GM19193 (cell line): ENCODE data around the gene PACRG.

Experiments
- POLR2A ChIP-seq: IDR thresholded peaks from 4 replicates; pipeline ENCODE4 v1.6.1; 2011; ENCODE audit not compliant: insufficient read depth, insufficient read length; ENCODE audit errors: extremely low read depth

The PACRG gene

DNA sequence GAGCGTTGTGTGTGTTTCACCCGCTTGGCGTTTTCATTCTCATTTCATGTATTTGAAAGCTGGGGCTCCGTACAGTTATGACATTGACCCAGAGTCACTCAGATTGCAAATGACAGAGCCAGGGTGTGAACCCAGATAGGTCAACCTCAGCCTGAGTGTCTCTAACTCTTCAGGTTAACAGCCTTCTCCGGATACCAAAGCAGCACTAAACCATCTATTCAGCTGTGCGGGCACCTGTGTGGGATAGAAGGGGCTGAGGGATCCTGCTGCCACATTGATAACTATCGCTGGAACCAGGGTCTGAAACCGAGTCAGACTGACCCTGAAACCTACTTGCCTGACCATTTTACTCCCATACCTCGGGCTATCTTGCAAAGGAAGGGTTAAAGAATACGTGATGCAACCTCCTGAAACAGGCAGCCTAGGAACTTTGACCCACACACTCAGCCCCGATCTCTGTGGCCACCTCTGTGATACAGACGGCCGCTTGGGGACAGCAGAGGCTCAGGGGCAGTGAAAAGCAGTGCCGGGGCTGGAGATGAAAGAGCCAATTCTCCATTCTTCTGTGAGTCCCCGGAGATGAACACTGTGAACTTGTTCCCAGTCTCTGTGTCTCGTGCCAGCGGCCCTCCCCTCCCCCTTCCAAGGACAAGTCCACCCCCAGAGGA lies 453.2 kb downstream of the PACRG start:
- TF ChIP-seq POLR2A, result no peak

DNA sequence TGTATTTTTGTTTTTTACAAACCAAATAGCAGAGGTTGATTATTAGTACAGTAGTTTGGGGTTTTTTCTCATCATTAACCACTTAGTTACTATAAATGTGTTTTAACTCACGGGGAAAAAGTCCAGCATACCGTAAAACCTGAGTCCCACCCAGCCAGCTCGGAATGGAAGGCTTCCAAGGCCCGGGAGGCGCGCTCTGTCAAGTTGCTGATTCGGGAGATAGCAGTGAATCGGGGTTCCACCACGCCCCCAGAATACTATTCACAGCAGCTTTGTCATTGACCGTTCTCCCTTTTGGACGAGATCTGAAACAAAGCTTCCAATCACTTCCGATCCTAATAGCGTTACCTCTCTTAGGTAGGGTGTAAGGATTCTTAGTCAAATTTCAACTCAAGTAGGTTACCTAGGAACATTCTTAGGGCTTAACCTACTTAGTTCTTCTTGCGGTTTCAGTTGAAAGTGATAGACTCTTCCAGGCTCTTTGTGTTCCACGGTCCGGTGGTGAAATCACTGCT lies 453.9 kb downstream of the PACRG start:
- TF ChIP-seq POLR2A, result no peak

DNA sequence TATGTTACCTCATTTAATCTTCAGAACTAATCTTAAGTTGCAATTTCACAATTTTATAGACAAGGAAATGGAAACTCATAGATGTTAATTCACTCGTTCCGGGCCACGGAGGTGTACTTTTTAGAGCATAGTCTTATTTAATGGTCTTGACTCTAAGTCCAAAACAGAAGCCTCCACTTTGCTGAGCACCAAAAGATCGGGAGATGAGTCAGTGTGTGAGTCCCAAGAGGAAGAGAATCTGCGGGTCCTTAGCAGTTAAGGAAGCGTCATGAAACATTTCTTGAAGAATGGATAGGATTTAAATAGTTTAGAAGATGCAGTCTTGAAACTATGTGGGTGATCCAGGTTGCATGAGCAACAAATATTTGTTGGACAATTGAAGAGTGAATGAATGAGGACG lies 454.9 kb downstream of the PACRG start:
- TF ChIP-seq POLR2A, result no peak

DNA sequence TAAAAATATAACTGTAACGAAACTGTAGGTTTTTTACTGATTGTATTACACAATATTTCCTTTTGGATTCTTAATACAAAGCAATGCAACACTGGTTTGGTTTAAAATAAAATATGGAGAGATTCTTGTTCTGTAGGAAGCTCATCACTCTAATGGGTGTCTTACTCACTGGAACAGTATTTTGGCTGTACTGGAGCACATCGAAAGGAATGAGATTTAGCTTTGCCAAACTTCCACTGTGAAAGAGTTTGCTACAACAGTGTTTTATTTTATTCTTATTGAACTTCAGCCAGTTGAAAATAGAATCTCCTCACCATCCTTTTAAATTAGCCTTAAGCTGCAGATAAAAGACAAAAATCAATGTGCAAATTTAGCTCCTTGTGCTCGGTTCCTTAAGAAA lies 456.0 kb downstream of the PACRG start:
- no peak for TF ChIP-seq POLR2A

DNA sequence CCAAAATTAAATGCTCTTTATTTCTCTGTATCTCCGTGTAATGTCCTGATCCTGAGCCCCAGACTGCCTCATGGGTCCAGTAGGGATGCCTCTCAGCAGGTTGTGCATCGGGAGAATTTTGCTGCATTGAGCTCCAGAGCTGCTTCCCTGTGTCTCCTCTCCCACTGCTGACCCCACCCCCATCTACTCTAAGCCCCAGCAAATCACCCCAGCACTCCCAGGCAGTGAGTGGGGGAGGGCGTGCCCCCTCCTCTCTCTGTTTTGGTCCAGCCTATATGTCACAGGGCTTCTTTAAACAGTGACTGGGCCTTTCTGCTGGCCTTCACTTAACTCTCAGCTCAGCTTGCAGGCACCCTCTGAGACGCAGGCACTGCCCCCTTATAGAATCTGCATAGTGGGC lies 458.0 kb downstream of the PACRG start:
- TF ChIP-seq POLR2A, result no peak

DNA sequence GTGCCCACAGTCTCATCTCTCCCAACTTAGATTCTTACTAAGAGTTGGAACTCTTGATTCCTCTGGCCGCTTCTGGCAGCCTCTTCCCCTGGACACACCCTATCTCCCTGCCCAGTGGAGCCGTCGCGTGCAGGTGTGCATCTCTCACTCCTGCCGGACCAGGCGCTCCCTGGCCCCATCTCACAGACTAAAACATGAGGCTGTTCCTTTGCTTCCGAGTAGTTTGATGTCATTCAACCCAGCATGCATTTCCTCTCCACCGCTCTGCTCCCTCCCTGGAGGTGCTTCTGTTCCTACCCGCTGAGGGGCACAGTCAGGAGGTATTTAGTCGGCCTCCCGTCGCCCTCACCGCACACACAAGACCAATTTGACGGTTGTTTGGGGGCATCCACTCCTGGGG lies 458.8 kb downstream of the PACRG start:
- TF ChIP-seq POLR2A, result no peak

DNA sequence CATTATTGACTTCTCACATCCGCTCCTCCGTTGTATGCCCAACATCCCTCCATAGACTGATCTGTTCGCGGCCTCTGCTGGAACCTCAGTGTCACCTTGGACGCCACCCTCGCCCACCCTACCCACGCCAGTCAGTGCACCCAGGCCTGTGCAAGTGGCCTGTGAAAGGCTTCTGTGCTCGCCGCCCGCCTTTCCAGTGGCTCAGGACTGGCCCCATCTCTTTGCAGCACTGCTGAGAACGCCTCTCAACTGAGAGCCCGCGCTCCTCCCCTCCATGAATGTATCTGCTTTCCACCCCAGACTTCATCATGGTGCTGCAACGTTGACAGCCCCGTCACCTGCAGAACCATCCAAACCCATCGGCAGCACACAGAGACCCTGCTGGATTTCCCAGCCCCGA lies 459.4 kb downstream of the PACRG start:
- TF ChIP-seq POLR2A, result no peak

DNA sequence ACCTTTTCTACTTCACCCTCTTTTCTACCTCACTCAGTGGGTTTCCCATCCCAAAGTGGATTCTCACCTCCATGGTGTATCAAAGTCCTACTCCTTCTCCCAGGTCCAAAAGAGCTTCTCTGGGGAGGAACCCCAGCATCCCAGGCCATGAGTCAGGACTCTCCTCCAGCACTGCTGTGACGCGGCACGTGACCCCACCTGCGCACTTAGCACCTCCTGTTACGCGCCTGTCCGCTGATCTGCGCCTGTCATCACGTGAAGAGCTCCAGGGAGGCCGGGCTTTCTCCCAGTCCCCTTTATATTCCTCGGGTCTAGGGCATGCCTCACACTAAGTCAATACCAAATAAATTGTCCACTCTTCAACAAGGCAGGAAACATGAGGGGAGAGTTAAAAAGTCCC lies 459.8 kb downstream of the PACRG start:
- TF ChIP-seq POLR2A, result no peak

DNA sequence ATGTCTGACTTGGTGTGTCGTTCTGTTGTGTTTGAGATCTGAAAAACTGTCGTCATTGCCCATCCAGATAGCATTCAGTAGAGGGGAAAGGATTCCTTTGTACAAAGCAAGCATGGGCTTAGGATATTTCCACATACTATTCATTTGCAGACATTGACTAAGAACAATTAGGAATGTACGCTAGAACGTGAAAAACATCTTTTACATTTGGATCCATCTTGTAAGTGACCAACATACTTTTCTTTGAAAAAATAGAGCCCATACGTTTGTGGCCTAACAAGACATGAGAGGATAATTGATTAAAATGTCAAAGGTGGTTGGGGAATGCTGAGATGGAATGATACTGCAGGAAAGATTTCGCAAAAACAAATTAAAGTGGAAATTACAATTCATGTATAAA lies 461.0 kb downstream of the PACRG start:
- no peak for TF ChIP-seq POLR2A

DNA sequence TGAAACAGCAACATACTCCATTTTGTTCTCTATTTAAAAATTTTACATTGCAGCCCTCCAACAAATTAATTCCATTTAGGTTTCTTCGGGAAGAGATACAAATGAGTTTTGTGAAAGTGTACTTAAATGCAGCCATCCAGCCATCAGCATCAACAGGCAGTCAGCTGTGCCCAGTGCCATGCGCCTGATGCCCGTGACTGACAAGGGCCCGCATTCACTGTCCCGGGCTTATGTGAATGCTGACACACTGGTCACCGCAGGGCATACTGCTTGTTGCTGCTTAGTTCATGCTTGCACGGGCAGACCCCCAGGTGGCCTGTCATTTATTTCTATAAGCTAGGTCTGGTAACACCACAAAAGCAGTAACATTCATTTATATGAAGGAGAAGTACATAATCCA lies 461.8 kb downstream of the PACRG start:
- no peak for TF ChIP-seq POLR2A

DNA sequence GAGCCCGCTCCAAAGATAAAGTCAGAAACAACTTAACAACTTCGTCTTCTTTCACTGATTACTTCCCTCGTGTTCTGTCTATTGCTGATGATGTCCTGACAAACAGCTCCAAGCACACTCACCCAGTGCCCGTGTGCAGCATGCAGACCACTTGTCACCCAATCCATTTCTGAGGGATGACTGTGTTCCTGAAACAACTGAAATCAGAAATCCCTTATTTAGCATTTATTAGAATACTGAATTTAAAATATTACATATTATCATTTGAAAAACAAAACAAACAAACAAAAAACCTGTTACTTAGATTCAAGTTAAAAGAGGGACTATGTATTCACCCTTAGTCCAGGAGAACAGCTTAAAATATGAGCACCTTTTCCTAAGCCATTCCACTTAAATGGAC lies 463.0 kb downstream of the PACRG start:
- TF ChIP-seq POLR2A, result no peak

DNA sequence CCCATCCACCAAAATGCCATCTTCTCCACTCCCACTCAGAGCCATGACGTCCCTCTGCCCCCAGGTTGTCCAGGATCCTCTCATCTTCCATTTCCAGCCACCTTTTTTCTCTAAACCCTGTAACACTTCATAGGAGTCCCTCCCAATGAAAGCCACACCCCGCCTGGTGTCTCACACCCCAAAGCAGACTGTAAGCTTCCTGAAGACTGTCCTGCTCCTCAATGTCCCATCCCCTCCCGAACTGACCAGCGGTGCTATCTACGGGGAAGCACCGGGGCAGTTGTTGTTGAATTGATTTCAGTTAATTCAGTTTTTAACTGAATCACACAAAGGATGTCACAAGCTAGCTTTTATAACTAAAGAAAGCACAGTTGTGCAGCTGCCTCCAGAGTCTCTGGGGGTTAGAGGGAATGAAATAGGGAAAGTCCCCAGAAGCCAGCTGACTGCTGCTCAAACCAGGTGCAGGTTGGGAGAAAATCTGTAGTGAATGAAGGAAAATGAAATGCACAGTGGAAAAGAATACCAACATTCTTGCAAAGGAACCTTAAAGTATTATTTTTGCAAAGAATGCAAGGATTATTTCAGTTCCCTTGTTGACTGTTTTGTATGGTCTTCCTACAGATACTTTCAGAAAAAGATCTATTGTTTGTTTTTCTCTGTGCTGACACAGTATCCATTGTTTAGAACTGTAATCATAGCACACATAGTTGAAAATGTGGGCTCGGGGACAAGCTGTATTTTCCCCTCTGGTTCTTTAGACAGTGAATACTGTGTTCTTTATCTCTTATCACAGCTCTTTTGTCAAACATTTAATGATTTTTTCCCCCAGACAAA lies 464.1 kb downstream of the PACRG start:
- TF ChIP-seq POLR2A, result no peak

DNA sequence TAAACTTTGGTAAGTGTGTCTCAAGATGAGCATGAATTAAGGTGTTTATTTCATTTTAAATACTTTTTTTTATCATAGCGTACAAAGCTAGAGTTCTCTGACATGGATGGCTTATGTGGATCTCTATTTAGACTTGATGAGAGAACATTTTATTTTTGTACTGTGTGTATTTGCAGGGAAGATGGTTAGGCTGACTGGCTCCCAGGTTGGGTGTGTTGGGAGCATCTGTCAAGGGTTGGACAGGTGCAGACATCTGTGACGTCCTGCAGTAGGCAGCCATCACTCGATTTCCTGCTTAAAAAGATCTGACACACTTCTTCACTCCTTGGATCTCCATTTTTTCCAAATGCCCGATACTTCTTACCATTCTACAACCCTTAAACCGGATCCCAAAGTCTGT lies 464.8 kb downstream of the PACRG start:
- TF ChIP-seq POLR2A, result no peak

DNA sequence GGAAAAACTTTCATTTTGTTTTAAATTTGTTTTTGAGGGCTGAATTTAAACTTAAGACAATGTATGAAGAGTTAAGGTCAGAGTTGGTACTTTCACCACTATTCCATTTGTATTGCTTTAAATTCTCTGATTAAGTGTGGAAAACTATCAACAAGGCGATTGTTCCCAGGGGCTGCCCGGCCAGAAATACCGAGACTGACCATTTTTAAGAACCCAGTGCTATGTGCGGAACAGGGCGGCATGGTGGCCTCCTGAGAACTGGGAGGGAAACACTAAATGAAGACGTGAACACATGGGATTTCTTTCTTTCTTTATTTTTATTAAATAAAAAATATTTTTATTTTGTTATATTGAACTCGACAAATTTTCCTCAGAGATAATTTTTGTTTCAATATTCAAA lies 465.6 kb downstream of the PACRG start:
- no peak for TF ChIP-seq POLR2A

DNA sequence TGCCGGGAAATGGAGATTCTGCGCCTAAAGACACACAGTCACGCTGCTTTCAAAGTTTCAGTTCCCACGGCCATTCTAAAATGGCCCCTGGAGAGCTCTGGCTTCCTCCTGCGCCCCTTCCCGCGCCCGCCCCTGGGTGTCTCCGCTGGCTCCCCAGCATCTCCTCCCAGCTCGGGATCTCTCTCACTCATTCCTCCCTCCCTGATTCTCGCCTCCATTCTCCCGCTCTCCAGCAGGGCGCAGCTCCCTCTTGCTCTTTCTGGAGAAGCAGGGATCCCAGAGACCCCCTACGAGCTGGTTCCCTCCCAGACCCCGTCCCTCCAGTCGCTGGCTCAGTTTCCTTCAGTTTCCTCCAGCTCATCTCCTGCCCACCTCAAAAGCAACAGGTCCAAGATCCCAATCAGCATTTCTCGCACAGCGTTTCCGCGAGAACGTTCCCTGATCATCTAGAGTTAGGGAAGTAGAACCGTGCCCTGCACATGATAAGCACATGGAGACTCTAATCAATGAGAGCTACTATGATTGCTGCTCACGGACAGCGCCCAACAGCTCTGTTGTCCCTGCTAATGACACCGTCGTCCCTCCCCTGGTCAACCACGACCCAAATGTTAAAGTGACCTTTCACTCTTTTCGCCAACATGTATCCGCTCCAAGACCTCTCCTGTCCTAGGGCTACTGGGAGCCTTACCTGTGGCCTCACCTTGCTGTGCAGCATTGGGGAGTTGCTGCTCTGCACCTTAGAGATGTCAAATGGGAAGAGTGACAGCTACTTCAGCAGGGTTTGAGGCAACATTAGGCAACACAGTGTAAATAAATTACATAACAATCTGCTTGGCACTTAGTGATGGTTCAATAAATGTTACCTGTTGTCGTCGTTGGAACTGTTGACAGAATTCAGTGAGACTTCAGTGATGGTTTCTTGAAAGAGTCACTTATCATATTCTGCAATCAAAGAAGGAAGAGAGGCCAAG lies 468.2 kb downstream of the PACRG start:
- TF ChIP-seq POLR2A, result no peak

DNA sequence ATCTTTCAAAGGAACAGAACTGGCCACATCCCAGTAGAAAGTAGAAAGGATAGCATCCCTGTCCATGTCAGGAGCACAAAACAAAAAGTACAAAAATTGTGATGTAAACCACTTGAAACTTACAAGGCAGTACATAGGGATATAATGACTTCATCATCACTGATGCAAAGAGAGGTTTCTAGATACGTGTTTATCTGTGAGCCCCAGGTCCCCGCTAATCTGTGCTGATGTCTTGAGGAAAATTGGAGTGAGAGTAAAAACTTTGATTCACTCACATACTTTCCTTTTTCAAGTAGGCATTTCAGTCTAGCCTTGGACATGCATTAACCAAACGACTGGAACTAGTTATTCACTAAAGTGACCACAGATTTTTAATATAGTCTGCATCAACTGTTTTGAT lies 470.1 kb downstream of the PACRG start:
- TF ChIP-seq POLR2A, result no peak

DNA sequence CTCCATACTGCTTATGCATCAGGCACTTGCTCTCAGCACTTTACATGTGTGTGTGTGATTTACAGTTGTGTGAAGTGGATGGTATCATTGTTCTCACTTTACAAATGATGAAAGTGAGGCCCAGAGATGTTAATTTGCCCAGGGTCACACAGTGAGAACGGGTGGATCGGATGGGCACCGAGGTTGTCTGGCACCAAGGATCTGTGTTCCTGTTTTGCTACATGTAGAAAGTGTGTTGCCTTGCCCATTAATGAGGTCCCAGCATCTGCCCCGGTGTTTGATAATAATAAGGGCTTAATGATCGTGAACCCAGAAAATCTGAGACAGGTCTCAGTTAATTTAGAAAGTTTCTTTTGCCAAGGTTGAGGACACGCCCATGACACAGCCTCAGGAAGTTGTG lies 470.6 kb downstream of the PACRG start:
- TF ChIP-seq POLR2A, result no peak
